GM12878 (cell line): ENCODE results near the gene ATG12. TPM values are rescaled to one million over a fixed set of nuclear protein-coding genes. Genes with fewer than 3 reads are reported as not detected.

ENCODE experiments used
- ATF2 ChIP-seq: IDR thresholded peaks from 2 replicates; pipeline ENCODE4 v1.6.1; 2012; ENCODE audit warnings: low read length, inconsistent platforms
- BACH1 ChIP-seq: fragments of 450-650 bp; IDR thresholded peaks from 2 replicates; pipeline ENCODE4 v1.6.1; 2017; ENCODE audit warnings: mild to moderate bottlenecking, borderline replicate concordance
- CHD1 ChIP-seq: IDR thresholded peaks from 2 replicates; pipeline ENCODE4 v1.6.1; 2012; ENCODE audit warnings: low read depth, low read length, improper control_type of control experiment
- CREB1 ChIP-seq: IDR thresholded peaks from 2 replicates; pipeline ENCODE4 v1.6.1; 2012; ENCODE audit warnings: low read depth, mild to moderate bottlenecking, inconsistent platforms
- CUX1 ChIP-seq: IDR thresholded peaks from 2 replicates; pipeline ENCODE4 v1.6.1; 2012; ENCODE audit warnings: improper control_type of control experiment, low read depth, low read length; ENCODE audit not compliant: insufficient replicate concordance
- DPF2 ChIP-seq: fragments of 450-650 bp; IDR thresholded peaks from 2 replicates; pipeline ENCODE4 v1.6.1; 2017; ENCODE audit warnings: mild to moderate bottlenecking
- HSF1 ChIP-seq: fragments of 150-350 bp; IDR thresholded peaks from 2 replicates; pipeline ENCODE4 v1.6.1; 2014; ENCODE audit warnings: mild to moderate bottlenecking, low read depth, low read length
- MAX ChIP-seq: IDR thresholded peaks from 2 replicates; pipeline ENCODE4 v1.6.1; 2012; ENCODE audit warnings: low read depth, low read length, improper control_type of control experiment
- MEF2B ChIP-seq: fragments of 450-650 bp; IDR thresholded peaks from 2 replicates; pipeline ENCODE4 v1.6.1; 2018; ENCODE audit warnings: mild to moderate bottlenecking, moderate library complexity; ENCODE audit not compliant: partially characterized antibody, poor library complexity, severe bottlenecking
- NRF1 ChIP-seq: conservative IDR thresholded peaks from 2 replicates; pipeline ENCODE4 v1.6.1; 2011; ENCODE audit warnings: mild to moderate bottlenecking, low read depth, low read length, improper control_type of control experiment
- PAX5 ChIP-seq: IDR thresholded peaks from 2 replicates; pipeline ENCODE4 v1.6.1; 2011; ENCODE audit warnings: low read depth, low read length, borderline replicate concordance
- PAX8 ChIP-seq: fragments of 450-650 bp; IDR thresholded peaks from 2 replicates; pipeline ENCODE4 v1.6.1; 2017; ENCODE audit warnings: mild to moderate bottlenecking, moderate library complexity
- PKNOX1 ChIP-seq: fragments of 450-650 bp; IDR thresholded peaks from 2 replicates; pipeline ENCODE4 v1.6.1; 2016; ENCODE audit warnings: mild to moderate bottlenecking
- POLR2AphosphoS2 ChIP-seq: IDR thresholded peaks from 2 replicates; pipeline ENCODE4 v1.6.1; 2011; ENCODE audit warnings: low read depth, mild to moderate bottlenecking, low read length, improper control_type of control experiment, moderate library complexity
- POLR2AphosphoS5 ChIP-seq: IDR thresholded peaks from 2 replicates; pipeline ENCODE4 v1.6.1; 2011; ENCODE audit warnings: mild to moderate bottlenecking, low read length, inconsistent platforms
- RAD51 ChIP-seq: fragments of 450-650 bp; IDR thresholded peaks from 2 replicates; pipeline ENCODE4 v1.6.1; 2016; ENCODE audit warnings: moderate library complexity, mild to moderate bottlenecking, inconsistent platforms
- RFX5 ChIP-seq: IDR thresholded peaks from 2 replicates; pipeline ENCODE4 v1.6.1; 2011; ENCODE audit warnings: low read depth, low read length, improper control_type of control experiment
- SIN3A ChIP-seq: IDR thresholded peaks from 2 replicates; pipeline ENCODE4 v1.6.1; 2012; ENCODE audit warnings: low read depth, low read length, improper control_type of control experiment
- ZNF622 ChIP-seq: fragments of 450-650 bp; IDR thresholded peaks from 2 replicates; pipeline ENCODE4 v1.6.1; 2017; ENCODE audit warnings: mild to moderate bottlenecking, inconsistent platforms
- polyA plus RNA-seq, 11 experiments: library from polyadenylated mRNA; depleted of rRNA in 4 of 11; unstranded in 6 of 11; stranded (reverse) in 5 of 11; fragments of >200 nt; fragmentation: Nextera tagmentation in 4 of 11; fragmentation: Illumina TruSeq in 1 of 11; extraction: Ambion mirVana in 4 of 11; extraction: Trizol in 1 of 11; gene quantifications; 1 replicate in 1 of 11; 2 replicates in 10 of 11; pipeline versions ENCODE4 v1.2.1 to v1.2.3, GENCODE V29; 2011 to 2016; ENCODE audit warnings: inconsistent platforms in 2 of 11, missing spikeins in 2 of 11, low read depth in 1 of 11
- total RNA-seq, 4 experiments: library from RNA; depleted of rRNA in 3 of 4; stranded (reverse); fragments of >200 nt in 3 of 4; fragmentation: Illumina TruSeq in 1 of 4; extraction: Trizol in 1 of 4; gene quantifications; 2 replicates each; pipeline versions ENCODE4 v1.2.1 to v1.2.3, GENCODE V29; 2013 to 2021

ATG12 gene
- total and polyA plus RNA-seq, 10 of the 15 experiments (the other 5 are each of a cell fraction or from before 2014, with no cell fraction given): 23.2 to 92.0 (median 58.6) TPM

GRCh38 chr5:115841382-115842088 is at the start of gene ATG12, which contains the start of gene AP3S1 (continued):
- TF ChIP-seq ZNF622: no peak
- peak; percentile 77; the same call in 1 of the 2 replicates for TF ChIP-seq CHD1
- peak; percentile 88 for TF ChIP-seq POLR2AphosphoS2
- 0 out of 2 replicates have a peak, but pooled peaks have one; percentile 17 for TF ChIP-seq NRF1
- TF ChIP-seq PAX8: no peak
- TF ChIP-seq RFX5: 0 out of 2 replicates have a peak, but pooled peaks have one; percentile 35
- TF ChIP-seq POLR2AphosphoS5: peak; percentile 94
- TF ChIP-seq MEF2B: peak; percentile 69
- TF ChIP-seq DPF2: no peak; the same call in 1 of the 2 replicates
- no peak for TF ChIP-seq PKNOX1
- TF ChIP-seq CUX1: peak; percentile 63
- TF ChIP-seq ATF2: no peak
- TF ChIP-seq HSF1: no peak
- TF ChIP-seq BACH1: peak; percentile 57
- peak; percentile 78; the same call in 1 of the 2 replicates for TF ChIP-seq SIN3A
- peak; percentile 91 for TF ChIP-seq CREB1
- peak; percentile 79 for TF ChIP-seq PAX5
- TF ChIP-seq RAD51: 0 out of 2 replicates have a peak, but pooled peaks have one; percentile 41
- peak; percentile 85 for TF ChIP-seq MAX
